GM13977 (cell line): ENCODE measurements around the gene EPAS1.

Experiments
- DNase-seq: peaks from one replicate; pipeline ENCODE4 v3.0.0; 2012; ENCODE audit warnings: low spot score
- CTCF ChIP-seq: IDR thresholded peaks from 2 replicates; pipeline ENCODE4 v1.5.1; 2012; ENCODE audit warnings: mild to moderate bottlenecking, control low read depth; ENCODE audit not compliant: insufficient read depth; ENCODE audit errors: extremely low read depth, missing control alignments
- in situ Hi-C: fragments of 300-500 bp; cut with MboI; formaldehyde crosslinking; loops from one replicate; pipeline ENCODE4 v1.12.0; 2022; ENCODE audit warnings: low sequenced_read_pairs, low pct_unique_long_range_greater_than_20kb, mixed read lengths, inconsistent platforms; ENCODE audit not compliant: unreplicated experiment

EPAS1 gene

GRCh38 chr2:46352621-46353020 lies 55.4 kb downstream of the EPAS1 start:
- no peak for TF ChIP-seq CTCF
- in situ Hi-C loops, result loop anchor here (25.0 kb wide), 1 partner anchor 315 kb away; no protein-coding TSS in a partner anchor
- no peak for DNase-seq

GRCh38 chr2:46353509-46353908 lies 56.3 kb downstream of the EPAS1 start:
- TF ChIP-seq CTCF, result no peak
- in situ Hi-C loops, result loop anchor here (25.0 kb wide), 1 partner anchor 316 kb away; no protein-coding TSS in a partner anchor
- DNase-seq, result no peak

GRCh38 chr2:46355756-46356155 lies 58.5 kb downstream of the EPAS1 start:
- in situ Hi-C loops, result loop anchor here (25.0 kb wide), 1 partner anchor 318 kb away; no protein-coding TSS in a partner anchor
- no peak for DNase-seq
- no peak for TF ChIP-seq CTCF

GRCh38 chr2:46356991-46357390 lies 59.8 kb downstream of the EPAS1 start:
- no peak for DNase-seq
- no peak for TF ChIP-seq CTCF
- in situ Hi-C loops, result loop anchor here (25.0 kb wide), 1 partner anchor 320 kb away; no protein-coding TSS in a partner anchor

GRCh38 chr2:46358713-46359112 lies 61.5 kb downstream of the EPAS1 start:
- in situ Hi-C loops, result loop anchor here (25.0 kb wide), 1 partner anchor 321 kb away; no protein-coding TSS in a partner anchor
- TF ChIP-seq CTCF, result no peak
- DNase-seq, result no peak

GRCh38 chr2:46360303-46360702 lies 63.1 kb downstream of the EPAS1 start:
- in situ Hi-C loops, result loop anchor here (25.0 kb wide), 1 partner anchor 323 kb away; no protein-coding TSS in a partner anchor
- TF ChIP-seq CTCF, result no peak
- no peak for DNase-seq
